Upper lobe of left lung (tissue), 4 donors: ENCODE measurements around the gene XAB2.

Source experiments
- CTCF ChIP-seq, 6 experiments: fragments of 450-650 bp in 4 of 6; fragments of 200-600 bp in 2 of 6; sonication (generic) in 2 of 6; IDR thresholded peaks; one replicate each; pipeline ENCODE4 v1.5.1; 2016 to 2019; ENCODE audit warnings: antibody characterized with exemption in 6 of 6
- EP300 ChIP-seq, 4 donors: sonication (generic); formaldehyde crosslinking; IDR thresholded peaks; one replicate each; pipeline ENCODE4 v1.5.1; 2017; ENCODE audit warnings: antibody characterized with exemption in 4 of 4, control low read depth in 2 of 4
- POLR2AphosphoS5 ChIP-seq, 2 donors: sonication (generic); formaldehyde crosslinking; IDR thresholded peaks; one replicate each; pipeline ENCODE4 v1.5.1; 2017; ENCODE audit warnings: antibody characterized with exemption in 2 of 2

GRCh38 chr19:7645656-7646425 lies 16.5 kb upstream of the XAB2 start:
- no peak for TF ChIP-seq CTCF (IDR thresholded peaks at IDR 0.05)
- no peak for TF ChIP-seq POLR2AphosphoS5 (IDR thresholded peaks at IDR 0.05)
- TF ChIP-seq EP300 (IDR thresholded peaks at IDR 0.05) = no peak
